Trophoblast cell (in vitro differentiated cells and primary cell): ENCODE results near the gene TSPAN11.

Experiments used
- DNase-seq, 2 donors: peaks; one replicate each; pipeline ENCODE4 v3.0.0-alpha.2; 2016
- H2AFZ ChIP-seq: 2 replicates; pipeline ENCODE4 v1.6.1; 2013; ENCODE audit warnings: low read length, moderate library complexity, mild to moderate bottlenecking; ENCODE audit not compliant: insufficient read depth, poor library complexity
- H2AK5ac ChIP-seq: 2 replicates; pipeline ENCODE4 v1.6.1; 2013; ENCODE audit warnings: mild to moderate bottlenecking, low read length
- H2BK120ac ChIP-seq: 2 replicates; pipeline ENCODE4 v1.6.1; 2013; ENCODE audit warnings: low read length, mild to moderate bottlenecking, moderate library complexity; ENCODE audit not compliant: insufficient read depth, poor library complexity
- H2BK12ac ChIP-seq: 2 replicates; pipeline ENCODE4 v1.6.1; 2013; ENCODE audit warnings: mild to moderate bottlenecking, low read length, moderate library complexity
- H2BK5ac ChIP-seq: 2 replicates; pipeline ENCODE4 v1.6.1; 2013; ENCODE audit warnings: low read length, low read depth, moderate library complexity, mild to moderate bottlenecking; ENCODE audit not compliant: poor library complexity
- H3K14ac ChIP-seq: 2 replicates; pipeline ENCODE4 v1.6.1; 2013; ENCODE audit warnings: mild to moderate bottlenecking, low read length
- H3K18ac ChIP-seq: 2 replicates; pipeline ENCODE4 v1.6.1; 2013; ENCODE audit warnings: mild to moderate bottlenecking, low read length
- H3K23ac ChIP-seq: 2 replicates; pipeline ENCODE4 v1.6.1; 2013; ENCODE audit warnings: low read length
- H3K27ac ChIP-seq: 2 replicates; pipeline ENCODE4 v1.5.1; 2013; ENCODE audit warnings: low read depth, mild to moderate bottlenecking, inconsistent platforms, low read length, moderate library complexity
- H3K27me3 ChIP-seq: 2 replicates; pipeline ENCODE4 v1.6.1; 2013; ENCODE audit warnings: inconsistent platforms, mild to moderate bottlenecking, low read length, moderate library complexity; ENCODE audit not compliant: insufficient read depth
- H3K36me3 ChIP-seq, 2 experiments: 1 replicate in 1 of 2; 2 replicates in 1 of 2; pipeline ENCODE4 v1.6.1; 2013; ENCODE audit warnings: low read length in 2 of 2, mild to moderate bottlenecking in 2 of 2, moderate library complexity in 1 of 2; ENCODE audit not compliant: insufficient read depth in 2 of 2, control insufficient read depth in 1 of 2
- H3K4ac ChIP-seq: 2 replicates; pipeline ENCODE4 v1.6.1; 2013; ENCODE audit warnings: low read depth, mild to moderate bottlenecking, low read length, moderate library complexity
- H3K4me1 ChIP-seq, 2 experiments: 1 replicate in 1 of 2; 2 replicates in 1 of 2; pipeline ENCODE4 v1.6.1; 2013; ENCODE audit warnings: low read length in 2 of 2, mild to moderate bottlenecking in 2 of 2, moderate library complexity in 1 of 2; ENCODE audit not compliant: insufficient read depth in 2 of 2, control insufficient read depth in 1 of 2
- H3K4me2 ChIP-seq: 2 replicates; pipeline ENCODE4 v1.6.1; 2013; ENCODE audit warnings: inconsistent platforms, mild to moderate bottlenecking, low read length, moderate library complexity
- H3K4me3 ChIP-seq: 2 replicates; pipeline ENCODE4 v1.5.1; 2013; ENCODE audit warnings: mild to moderate bottlenecking, low read depth, low read length, inconsistent platforms
- H3K79me1 ChIP-seq: one replicate; pipeline ENCODE4 v1.6.1; 2013; ENCODE audit warnings: low read length
- H3K79me2 ChIP-seq: 2 replicates; pipeline ENCODE4 v1.6.1; 2013; ENCODE audit warnings: low read length, mild to moderate bottlenecking; ENCODE audit not compliant: control insufficient read depth, insufficient read depth, poor library complexity
- H3K9ac ChIP-seq: 2 replicates; pipeline ENCODE4 v1.6.1; 2013; ENCODE audit warnings: mild to moderate bottlenecking, low read length
- H3K9me3 ChIP-seq: 2 replicates; pipeline ENCODE4 v1.6.1; 2013; ENCODE audit warnings: low read depth, mild to moderate bottlenecking, control low read depth, inconsistent platforms, low read length; ENCODE audit not compliant: insufficient read depth
- H4K12ac ChIP-seq: 2 replicates; pipeline ENCODE4 v1.6.1; 2013; ENCODE audit warnings: low read depth, mild to moderate bottlenecking, low read length, moderate library complexity
- H4K8ac ChIP-seq: 2 replicates; pipeline ENCODE4 v1.6.1; 2013; ENCODE audit warnings: low read depth, mild to moderate bottlenecking, low read length, moderate library complexity
- H4K91ac ChIP-seq: one replicate; pipeline ENCODE4 v1.6.1; 2013; ENCODE audit warnings: low read depth, mild to moderate bottlenecking, low read length, moderate library complexity
- WGBS: extraction: QIAGEN DNeasy Blood & Tissue Kit; methylation state at CpG from one replicate; pipeline ENCODE4 v1.1.7; 2013; ENCODE audit warnings: missing lambda C conversion rate; ENCODE audit not compliant: insufficient read length, insufficient coverage; ENCODE audit errors: extremely low coverage; 5-methylcytosine and 5-hydroxymethylcytosine counted together

Gene TSPAN11

GRCh38 chr12:30977537-30978349, 51.2 kb downstream of the TSPAN11 start:
- Histone ChIP-seq H2AK5ac (no peak overlapping the region), H2BK120ac (no peak overlapping the region), H4K91ac (no peak overlapping the region), H3K23ac (no peak overlapping the region), H3K79me1 (no peaks in the 10 kb centered on the region), H2BK12ac (no peak overlapping the region), H3K4ac (no peak overlapping the region), H3K36me3 (no peaks in the 10 kb centered on the region), H3K27ac (no peak overlapping the region), H3K4me1 (peaks cover 3% of the 10 kb centered on the region in 2 experiments), H3K27me3 (no peaks in the 10 kb centered on the region), H3K4me3 (no peak overlapping the region), H3K9ac (no peak overlapping the region), H3K14ac (no peak overlapping the region), H4K8ac (no peak overlapping the region), H2BK5ac (no peak overlapping the region), H3K18ac (no peak overlapping the region), H2AFZ (no peak overlapping the region), H3K4me2 (no peak overlapping the region), H4K12ac (no peak overlapping the region), H3K9me3 (peaks cover 1% of the 10 kb centered on the region), H3K79me2 (no peaks in the 10 kb centered on the region)
- no CpG with 5 or more reads among the region's 7 CpGs for WGBS
- no peak for DNase-seq

- no peak overlapping the region for H3K18ac ChIP-seq
- H3K36me3 ChIP-seq, result no peaks in the 10 kb centered on the region
- H3K27ac ChIP-seq, result no peak overlapping the region
- H3K27me3 ChIP-seq, result no peaks in the 10 kb centered on the region
- no peak overlapping the region for H3K4me3 ChIP-seq
- H3K9me3 ChIP-seq, result peaks cover 1% of the 10 kb centered on the region
- no peak overlapping the region for H3K23ac ChIP-seq
- H3K4me1 ChIP-seq, result peaks cover 3% of the 10 kb centered on the region in 2 experiments
- H2BK12ac ChIP-seq, result no peak overlapping the region
- H3K14ac ChIP-seq, result no peak overlapping the region
- no peak overlapping the region for H2BK120ac ChIP-seq
- H2AK5ac ChIP-seq, result no peak overlapping the region
- H4K91ac ChIP-seq, result no peak overlapping the region
- no CpG with 5 or more reads among the region's 7 CpGs for WGBS
- H2AFZ ChIP-seq, result no peak overlapping the region
- H3K4me2 ChIP-seq, result no peak overlapping the region
- H2BK5ac ChIP-seq, result no peak overlapping the region
- no peak overlapping the region for H3K4ac ChIP-seq
- no peak for DNase-seq
- no peaks in the 10 kb centered on the region for H3K79me2 ChIP-seq
- no peak overlapping the region for H4K12ac ChIP-seq
- no peak overlapping the region for H3K9ac ChIP-seq
- H4K8ac ChIP-seq, result no peak overlapping the region
- no peaks in the 10 kb centered on the region for H3K79me1 ChIP-seq
These were observed 52.1 kb downstream of the TSPAN11 start for GRCh38 chr12:30978639-30979038.

GRCh38 chr12:30979371-30980259, 53.1 kb downstream of the TSPAN11 start:
- H2BK12ac ChIP-seq, result no peak overlapping the region
- H3K9me3 ChIP-seq, result peaks cover 1% of the 10 kb centered on the region
- H3K36me3 ChIP-seq, result no peaks in the 10 kb centered on the region
- H3K9ac ChIP-seq, result no peak overlapping the region
- no peaks in the 10 kb centered on the region for H3K27me3 ChIP-seq
- no peak overlapping the region for H4K8ac ChIP-seq
- H3K18ac ChIP-seq, result no peak overlapping the region
- no peak for DNase-seq
- H3K23ac ChIP-seq, result no peak overlapping the region
- no peak overlapping the region for H2BK5ac ChIP-seq
- H3K4me1 ChIP-seq, result peaks cover 2 to 3% of the 10 kb centered on the region in 2 experiments
- no peak overlapping the region for H3K14ac ChIP-seq
- H4K91ac ChIP-seq, result no peak overlapping the region
- H3K79me2 ChIP-seq, result no peaks in the 10 kb centered on the region
- H3K4me3 ChIP-seq, result no peak overlapping the region
- H3K79me1 ChIP-seq, result no peaks in the 10 kb centered on the region
- H3K4ac ChIP-seq, result no peak overlapping the region
- no peak overlapping the region for H2BK120ac ChIP-seq
- WGBS, result no CpG with 5 or more reads among the region's 21 CpGs
- no peak overlapping the region for H2AK5ac ChIP-seq
- no peak overlapping the region for H3K4me2 ChIP-seq
- H2AFZ ChIP-seq, result no peak overlapping the region
- no peak overlapping the region for H4K12ac ChIP-seq
- H3K27ac ChIP-seq, result no peak overlapping the region

- Histone ChIP-seq H3K4me3 (no peak overlapping the region), H3K14ac (no peak overlapping the region), H3K4ac (no peak overlapping the region), H3K9ac (no peak overlapping the region), H3K27ac (no peak overlapping the region), H2BK120ac (no peak overlapping the region), H4K8ac (no peak overlapping the region), H3K79me2 (no peaks in the 10 kb centered on the region), H2BK12ac (no peak overlapping the region), H3K4me2 (no peak overlapping the region), H3K4me1 (peaks cover 0 to 3% of the 10 kb centered on the region in 2 experiments), H3K23ac (no peak overlapping the region), H4K12ac (no peak overlapping the region), H3K36me3 (no peaks in the 10 kb centered on the region), H2AFZ (no peak overlapping the region), H3K27me3 (no peaks in the 10 kb centered on the region), H4K91ac (no peak overlapping the region), H2AK5ac (no peak overlapping the region), H3K18ac (no peak overlapping the region), H2BK5ac (no peak overlapping the region), H3K79me1 (no peaks in the 10 kb centered on the region), H3K9me3 (peaks cover 5% of the 10 kb centered on the region)
- WGBS, result no CpG with 5 or more reads among the region's 18 CpGs
- peak; percentile 13 to 50 for DNase-seq
These were observed 54.6 kb downstream of the TSPAN11 start for GRCh38 chr12:30980955-30981662.
